Thyroid gland (tissue), 4 donors: Measurements from ENCODE around the gene HEATR9. TPM values are rescaled to one million over a fixed set of nuclear protein-coding genes. Genes with fewer than 3 reads are reported as not detected.

Source experiments
- DNase-seq, 2 donors: peaks; one replicate each; pipeline ENCODE4 v3.0.0-alpha.2; 2019
- H3K27ac ChIP-seq, 3 donors: fragments of 200-600 bp; sonication (generic); 1 replicate in 2 of 3; 2 replicates in 1 of 3; pipeline ENCODE4 v1.5.1; 2016 to 2019; ENCODE audit warnings: mild to moderate bottlenecking in 1 of 3, moderate library complexity in 1 of 3
- H3K27me3 ChIP-seq: fragments of 200-600 bp; sonication (generic); one replicate; pipeline ENCODE4 v1.5.1; 2019
- H3K36me3 ChIP-seq, 2 donors: fragments of 200-600 bp; sonication (generic); one replicate each; pipeline ENCODE4 v1.5.1; 2016 to 2019
- H3K4me1 ChIP-seq, 2 donors: fragments of 200-600 bp; sonication (generic); one replicate each; pipeline ENCODE4 v1.5.1; 2017 to 2019
- H3K4me3 ChIP-seq, 3 donors: fragments of 200-600 bp; sonication (generic); replicated peaks in 1 of 3; 1 replicate in 2 of 3; 2 replicates in 1 of 3; pipeline ENCODE4 v1.5.1; 2016; ENCODE audit warnings: mild to moderate bottlenecking in 1 of 3
- H3K9me3 ChIP-seq: fragments of 200-600 bp; sonication (generic); one replicate; pipeline ENCODE4 v1.5.1; 2017
- POLR2A ChIP-seq, 2 donors: fragments of 450-650 bp; IDR thresholded peaks; one replicate each; pipeline ENCODE4 v1.6.1; 2017; ENCODE audit warnings: antibody characterized with exemption in 2 of 2, mild to moderate bottlenecking in 2 of 2, moderate library complexity in 1 of 2
- WGBS, 2 donors: methylation state at CpG; one replicate each; pipeline ENCODE4 v1.1.5; 2017; 5-methylcytosine and 5-hydroxymethylcytosine counted together
- intact Hi-C: fragments of 100-400 bp; cut with DNase I; formaldehyde crosslinking; loops from one replicate; pipeline ENCODE4 v1.15.1; 2023
- total RNA-seq, 4 donors: library from RNA; depleted of rRNA; stranded (reverse); fragments of >200 nt; gene quantifications; one replicate each; pipeline ENCODE4 v1.2.3, GENCODE V29; 2016
- TF ChIP-seq, protein P1 (sequence below), 6 experiments: fragments of 200-600 bp in 3 of 6; fragments of 450-650 bp in 3 of 6; sonication (generic) in 3 of 6; IDR thresholded peaks; one replicate each; pipeline ENCODE4 v1.5.1; 2016 to 2019; ENCODE audit warnings: antibody characterized with exemption in 6 of 6, mild to moderate bottlenecking in 2 of 6, inconsistent platforms in 1 of 6, moderate library complexity in 1 of 6

The HEATR9 gene
- total RNA-seq, 4 donors from 2014 or later = 0.40 TPM; not detected in 3

DNA sequence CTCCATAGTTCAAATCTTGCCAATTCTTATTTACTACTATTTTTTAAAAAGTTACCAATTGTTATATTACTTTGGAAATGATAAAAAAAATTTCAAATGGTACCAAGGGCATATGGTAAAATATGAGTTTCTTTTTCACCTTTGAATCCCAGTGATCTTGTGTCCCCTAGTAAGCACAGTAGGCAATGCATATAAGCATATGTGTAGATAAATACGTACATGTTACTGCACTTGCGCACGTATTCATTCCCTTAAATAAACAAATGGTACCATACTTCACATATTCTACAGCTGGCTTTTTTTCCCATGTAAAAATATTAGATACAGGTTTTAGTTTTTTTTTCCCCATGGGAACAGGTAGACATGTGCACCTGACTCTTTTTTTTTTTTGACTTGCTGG lies 27.6 kb downstream of the HEATR9 start:
- WGBS, 2 donors = 82 to 94% methylated on average over 3 of the region's 3 CpGs
- Histone ChIP-seq H3K4me3 (no peak overlapping the region), H3K27ac (no peak overlapping the region), H3K27me3 (no peaks in the 10 kb centered on the region), H3K4me1 (no peaks in the 10 kb centered on the region), H3K36me3 (peaks cover 71 to 96% of the 10 kb centered on the region in 2 donors), H3K9me3 (no peaks in the 10 kb centered on the region)
- DNase-seq = no peak
- intact Hi-C loops = no loop called here
- TF ChIP-seq POLR2A (IDR thresholded peaks at IDR 0.05) = no peak
- TF ChIP-seq, protein P1, sequence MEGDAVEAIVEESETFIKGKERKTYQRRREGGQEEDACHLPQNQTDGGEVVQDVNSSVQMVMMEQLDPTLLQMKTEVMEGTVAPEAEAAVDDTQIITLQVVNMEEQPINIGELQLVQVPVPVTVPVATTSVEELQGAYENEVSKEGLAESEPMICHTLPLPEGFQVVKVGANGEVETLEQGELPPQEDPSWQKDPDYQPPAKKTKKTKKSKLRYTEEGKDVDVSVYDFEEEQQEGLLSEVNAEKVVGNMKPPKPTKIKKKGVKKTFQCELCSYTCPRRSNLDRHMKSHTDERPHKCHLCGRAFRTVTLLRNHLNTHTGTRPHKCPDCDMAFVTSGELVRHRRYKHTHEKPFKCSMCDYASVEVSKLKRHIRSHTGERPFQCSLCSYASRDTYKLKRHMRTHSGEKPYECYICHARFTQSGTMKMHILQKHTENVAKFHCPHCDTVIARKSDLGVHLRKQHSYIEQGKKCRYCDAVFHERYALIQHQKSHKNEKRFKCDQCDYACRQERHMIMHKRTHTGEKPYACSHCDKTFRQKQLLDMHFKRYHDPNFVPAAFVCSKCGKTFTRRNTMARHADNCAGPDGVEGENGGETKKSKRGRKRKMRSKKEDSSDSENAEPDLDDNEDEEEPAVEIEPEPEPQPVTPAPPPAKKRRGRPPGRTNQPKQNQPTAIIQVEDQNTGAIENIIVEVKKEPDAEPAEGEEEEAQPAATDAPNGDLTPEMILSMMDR (IDR thresholded peaks at IDR 0.05) = no peak

DNA sequence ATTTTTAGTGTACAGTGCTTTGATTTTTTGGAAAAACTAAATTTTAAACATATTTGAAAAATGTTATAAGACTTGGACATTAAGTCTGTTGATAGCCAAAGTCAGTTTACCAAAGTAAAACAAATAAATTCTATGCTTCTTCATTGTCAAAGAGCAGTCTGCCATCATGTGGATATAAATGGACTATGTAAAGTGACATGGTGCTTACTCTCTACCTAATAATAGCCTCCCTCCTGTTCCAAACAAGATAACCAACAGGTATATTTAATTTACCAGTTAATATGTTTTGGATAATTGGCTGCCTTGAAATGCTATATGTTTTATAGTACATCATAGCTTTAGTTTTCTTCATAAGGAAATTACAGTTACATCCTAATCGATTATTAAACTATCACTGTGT lies 43.5 kb downstream of the HEATR9 start:
- no peak overlapping the region for H3K4me3 ChIP-seq
- 93 to 98% methylated on average over 1 of the region's 1 CpG for WGBS, 2 donors
- H3K27me3 ChIP-seq = no peaks in the 10 kb centered on the region
- peaks cover 27 to 44% of the 10 kb centered on the region in 2 donors for H3K36me3 ChIP-seq
- H3K9me3 ChIP-seq = no peaks in the 10 kb centered on the region
- H3K4me1 ChIP-seq = no peaks in the 10 kb centered on the region
- no peak for DNase-seq
- intact Hi-C loops = no loop called here
- no peak overlapping the region for H3K27ac ChIP-seq
- TF ChIP-seq, protein P1 (IDR thresholded peaks at IDR 0.05) = no peak
- TF ChIP-seq POLR2A (IDR thresholded peaks at IDR 0.05) = no peak

GRCh38 chr17:35821308-35821707 lies 47.4 kb downstream of the HEATR9 start:
- intact Hi-C loops = no loop called here
- no peaks in the 10 kb centered on the region for H3K4me1 ChIP-seq
- no peaks in the 10 kb centered on the region for H3K27me3 ChIP-seq
- H3K9me3 ChIP-seq = no peaks in the 10 kb centered on the region
- peaks cover 37 to 40% of the 10 kb centered on the region in 2 donors for H3K36me3 ChIP-seq
- no peak for DNase-seq
- TF ChIP-seq, protein P1 (IDR thresholded peaks at IDR 0.05) = no peak
- TF ChIP-seq POLR2A (IDR thresholded peaks at IDR 0.05) = no peak
- 92 to 95% methylated on average over 2 of the region's 2 CpGs for WGBS, 2 donors
- H3K4me3 ChIP-seq = no peak overlapping the region
- no peak overlapping the region for H3K27ac ChIP-seq

DNA sequence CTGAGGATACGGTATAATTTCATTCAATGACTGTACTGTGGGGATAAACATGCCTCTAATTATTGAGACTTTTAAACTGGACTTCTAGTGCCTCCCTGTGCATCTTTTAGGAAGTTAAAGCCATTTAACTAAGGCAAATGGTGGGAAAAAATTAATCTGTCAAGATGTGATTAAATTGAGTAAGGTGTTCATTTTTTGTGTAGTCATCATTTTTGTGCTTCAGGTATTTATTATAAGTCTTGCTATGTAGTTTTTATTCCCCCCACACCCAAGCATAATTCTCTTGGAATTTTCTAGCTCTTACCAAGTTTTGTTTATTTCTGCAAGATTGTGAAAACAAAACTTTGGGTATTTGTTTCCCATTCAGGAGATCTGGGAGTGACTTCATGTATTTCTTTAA lies 49.2 kb downstream of the HEATR9 start:
- no peaks in the 10 kb centered on the region for H3K9me3 ChIP-seq
- TF ChIP-seq POLR2A (IDR thresholded peaks at IDR 0.05) = no peak
- TF ChIP-seq, protein P1 (IDR thresholded peaks at IDR 0.05) = no peak
- peaks cover 0 to 7% of the 10 kb centered on the region in 2 donors for H3K4me1 ChIP-seq
- no peaks in the 10 kb centered on the region for H3K27me3 ChIP-seq
- no peak overlapping the region for H3K27ac ChIP-seq
- 78 to 82% methylated on average over 1 of the region's 1 CpG for WGBS, 2 donors
- intact Hi-C loops = no loop called here
- H3K36me3 ChIP-seq = peaks cover 27 to 30% of the 10 kb centered on the region in 2 donors
- no peak overlapping the region for H3K4me3 ChIP-seq
- no peak for DNase-seq

- Histone ChIP-seq H3K9me3 (no peaks in the 10 kb centered on the region), H3K27ac (no peak overlapping the region), H3K4me1 (peaks cover under 1 to 10% of the 10 kb centered on the region in 2 donors), H3K36me3 (peaks cover 8 to 18% of the 10 kb centered on the region in 2 donors), H3K4me3 (no peak overlapping the region), H3K27me3 (no peaks in the 10 kb centered on the region)
- DNase-seq = no peak
- no peak for TF ChIP-seq POLR2A (IDR thresholded peaks at IDR 0.05)
- TF ChIP-seq, protein P1 (IDR thresholded peaks at IDR 0.05) = no peak
- WGBS, 2 donors = 95 to 96% methylated on average over 1 of the region's 1 CpG
- intact Hi-C loops = no loop called here
Observed at GRCh38 chr17:35817196-35817595, 51.5 kb downstream of the HEATR9 start.
